H1 (cell line): Measurements from ENCODE around the gene SKIC8. TPM values are rescaled to one million over a fixed set of nuclear protein-coding genes. Genes with fewer than 3 reads are reported as not detected.

Experiments used
- CTCF ChIA-PET: fragments of 300-600 bp; sonication (Branson Sonifier 250); formaldehyde crosslinking; loops from one replicate; lab custom pipeline; 2021; ENCODE audit not compliant: partially characterized antibody; lab: Charles Lee
- POLR2A ChIA-PET: fragments of 300-600 bp; sonication (Branson Sonifier 250); formaldehyde crosslinking; loops from one replicate; lab custom pipeline; 2021; ENCODE audit warnings: inconsistent platforms; ENCODE audit not compliant: partially characterized antibody; lab: Charles Lee
- DNase-seq, 2 experiments: peaks; one replicate each; pipeline versions ENCODE4 v3.0.0 to v3.0.0-alpha.2; 2010 to 2022; ENCODE audit warnings: low spot score in 2 of 2, low read depth in 1 of 2, mixed read lengths in 1 of 2
- FAIRE-seq: peaks from 2 replicates; lab custom pipeline; 2011; peaks lifted over from hg19 to GRCh38; lab: Jason Lieb, UNC
- H2AFZ ChIP-seq: 2 replicates; pipeline ENCODE4 v1.8.1; 2012; ENCODE audit warnings: low read length, inconsistent platforms
- H2AK5ac ChIP-seq: 2 replicates; pipeline ENCODE4 v1.6.1; 2013; ENCODE audit warnings: low read depth, low read length
- H2BK120ac ChIP-seq: replicated peaks from 2 replicates; pipeline ENCODE3; 2013; ENCODE audit warnings: low read depth, low read length, inconsistent platforms
- H2BK12ac ChIP-seq: 2 replicates; pipeline ENCODE4 v1.6.1; 2013; ENCODE audit warnings: low read depth, low read length
- H2BK15ac ChIP-seq: 2 replicates; pipeline ENCODE4 v1.6.1; 2013; ENCODE audit warnings: low read length
- H2BK20ac ChIP-seq: 2 replicates; pipeline ENCODE4 v1.6.1; 2013; ENCODE audit warnings: low read length
- H2BK5ac ChIP-seq: 2 replicates; pipeline ENCODE4 v1.6.1; 2013; ENCODE audit warnings: low read depth, low read length
- H3K14ac ChIP-seq: 2 replicates; pipeline ENCODE4 v1.6.1; 2013; ENCODE audit warnings: inconsistent platforms; ENCODE audit not compliant: insufficient read length
- H3K18ac ChIP-seq: 2 replicates; pipeline ENCODE4 v1.6.1; 2013; ENCODE audit warnings: low read length; ENCODE audit errors: extremely low read depth
- H3K23ac ChIP-seq: 2 replicates; pipeline ENCODE4 v1.6.1; 2013; ENCODE audit warnings: inconsistent platforms; ENCODE audit not compliant: insufficient read length
- H3K23me2 ChIP-seq: 2 replicates; pipeline ENCODE4 v1.6.1; 2013; ENCODE audit warnings: low read depth, low read length
- H3K27ac ChIP-seq: 2 replicates; pipeline ENCODE4 v1.6.1; 2011; ENCODE audit warnings: low read depth, low read length, inconsistent platforms
- H3K27me3 ChIP-seq, 4 experiments: replicated peaks in 1 of 4; 1 replicate in 1 of 4; 2 replicates in 3 of 4; pipeline versions ENCODE4 v1.6.1 to v1.8.1; 2011 to 2013; ENCODE audit warnings: low read length in 3 of 4, mild to moderate bottlenecking in 3 of 4, inconsistent platforms in 2 of 4, mixed read lengths in 2 of 4, moderate library complexity in 1 of 4; ENCODE audit not compliant: control insufficient read depth in 3 of 4, insufficient read depth in 3 of 4; ENCODE audit errors: extremely low read depth in 1 of 4
- H3K36me3 ChIP-seq, 4 experiments: 2 replicates each; pipeline versions ENCODE4 v1.6.1 to v1.8.1; 2011 to 2013; ENCODE audit warnings: mild to moderate bottlenecking in 4 of 4, low read length in 3 of 4, moderate library complexity in 2 of 4, control low read depth in 1 of 4, inconsistent platforms in 1 of 4; ENCODE audit not compliant: insufficient read depth in 4 of 4, control insufficient read depth in 2 of 4
- H3K4ac ChIP-seq: replicated peaks from 2 replicates; pipeline ENCODE3; 2013; ENCODE audit warnings: low read length, low read depth, mixed read lengths, inconsistent platforms; ENCODE audit not compliant: insufficient read length
- H3K4me1 ChIP-seq, 4 experiments: replicated peaks in 1 of 4; 1 replicate in 1 of 4; 2 replicates in 3 of 4; pipeline versions ENCODE4 v1.6.1 to v1.8.1; 2011 to 2013; ENCODE audit warnings: low read length in 3 of 4, inconsistent platforms in 2 of 4, mixed read lengths in 1 of 4; ENCODE audit not compliant: insufficient read depth in 4 of 4, control insufficient read depth in 3 of 4
- H3K4me2 ChIP-seq, 2 experiments: 2 replicates each; pipeline versions ENCODE4 v1.6.1 to v1.8.1; 2011 to 2013; ENCODE audit warnings: low read depth in 2 of 2, low read length in 2 of 2, control low read depth in 1 of 2, inconsistent platforms in 1 of 2, mild to moderate bottlenecking in 1 of 2; ENCODE audit not compliant: insufficient read depth in 1 of 2
- H3K4me3 ChIP-seq, 4 experiments: fragments of 200-600, 300-600 bp in 1 of 4; sonication (generic), shearing (Covaris generic), sonication (Bioruptor Twin) in 1 of 4; 2 replicates each; pipeline versions ENCODE4 v1.5.1 to v1.8.1; 2011 to 2016; ENCODE audit warnings: low read length in 4 of 4, low read depth in 3 of 4, control low read depth in 2 of 4, inconsistent platforms in 2 of 4, mild to moderate bottlenecking in 2 of 4, mixed read lengths in 1 of 4, moderate library complexity in 1 of 4; ENCODE audit not compliant: insufficient read depth in 2 of 4; ENCODE audit errors: extremely low read depth in 1 of 4
- H3K56ac ChIP-seq: replicated peaks from 2 replicates; pipeline ENCODE3; 2013; ENCODE audit warnings: low read depth, mild to moderate bottlenecking, mixed read lengths, low read length, inconsistent platforms; ENCODE audit not compliant: insufficient read length
- H3K79me1 ChIP-seq: 2 replicates; pipeline ENCODE4 v1.6.1; 2013; ENCODE audit warnings: low read depth, low read length, control low read depth
- H3K79me2 ChIP-seq, 2 experiments: 2 replicates each; pipeline versions ENCODE4 v1.6.1 to v1.8.1; 2012 to 2013; ENCODE audit warnings: low read length in 2 of 2, mild to moderate bottlenecking in 2 of 2, inconsistent platforms in 1 of 2; ENCODE audit not compliant: insufficient read depth in 2 of 2, control insufficient read depth in 1 of 2
- H3K9ac ChIP-seq, 4 experiments: replicated peaks in 1 of 4; 1 replicate in 1 of 4; 2 replicates in 3 of 4; pipeline versions ENCODE4 v1.6.1 to v1.8.1; 2011 to 2013; ENCODE audit warnings: low read depth in 3 of 4, low read length in 3 of 4, control low read depth in 2 of 4, mild to moderate bottlenecking in 2 of 4, moderate library complexity in 2 of 4, inconsistent platforms in 1 of 4; ENCODE audit errors: extremely low read depth in 1 of 4
- H3K9me3 ChIP-seq, 2 experiments: 2 replicates each; pipeline versions ENCODE4 v1.6.1 to v1.8.1; 2012 to 2013; ENCODE audit warnings: mild to moderate bottlenecking in 2 of 2, moderate library complexity in 2 of 2, control low read depth in 1 of 2, inconsistent platforms in 1 of 2, low read depth in 1 of 2, low read length in 1 of 2, mixed read lengths in 1 of 2; ENCODE audit not compliant: insufficient read depth in 2 of 2
- H4K20me1 ChIP-seq, 2 experiments: replicated peaks in 1 of 2; 2 replicates each; pipeline versions ENCODE3 to v1.8.1; 2011 to 2013; ENCODE audit warnings: inconsistent platforms in 2 of 2, low read length in 2 of 2, mild to moderate bottlenecking in 1 of 2; ENCODE audit not compliant: insufficient read depth in 2 of 2, control insufficient read depth in 1 of 2
- H4K5ac ChIP-seq: 2 replicates; pipeline ENCODE4 v1.6.1; 2013; ENCODE audit warnings: low read length, low read depth, mixed read lengths, inconsistent platforms; ENCODE audit not compliant: insufficient read length
- H4K8ac ChIP-seq: 2 replicates; pipeline ENCODE4 v1.8.0; 2013; ENCODE audit warnings: mild to moderate bottlenecking, moderate library complexity, low read length, inconsistent platforms; ENCODE audit not compliant: insufficient read depth; ENCODE audit errors: extremely low read depth
- H4K91ac ChIP-seq: replicated peaks from 2 replicates; pipeline ENCODE3; 2013; ENCODE audit warnings: low read length, mixed read lengths, inconsistent platforms; ENCODE audit not compliant: insufficient read length
- CHD2 ChIP-seq: IDR thresholded peaks from 2 replicates; pipeline ENCODE4 v1.6.1; 2012; ENCODE audit warnings: low read length, improper control_type of control experiment
- CTBP2 ChIP-seq: IDR thresholded peaks from 2 replicates; pipeline ENCODE4 v1.7.0; 2011; ENCODE audit warnings: borderline replicate concordance, mild to moderate bottlenecking, moderate library complexity, mixed read lengths, low read length; ENCODE audit not compliant: insufficient read depth, insufficient read length
- EP300 ChIP-seq, 2 experiments: IDR thresholded peaks; 1 replicate in 1 of 2; 2 replicates in 1 of 2; pipeline ENCODE4 v1.6.1; 2011 to 2012; ENCODE audit warnings: low read depth in 2 of 2, low read length in 2 of 2, mild to moderate bottlenecking in 2 of 2, borderline replicate concordance in 1 of 2, inconsistent platforms in 1 of 2, moderate library complexity in 1 of 2
- KDM1A ChIP-seq: fragments of 200-600, 300-600 bp; sonication (generic); IDR thresholded peaks from 2 replicates; pipeline ENCODE4 v1.7.1; 2016; ENCODE audit warnings: mild to moderate bottlenecking, low read length, borderline replicate concordance
- KDM5A ChIP-seq: fragments of 200-600 bp; IDR thresholded peaks from 2 replicates; pipeline ENCODE4 v1.7.1; 2012; ENCODE audit warnings: mild to moderate bottlenecking, low read length, inconsistent platforms, mixed read lengths
- POU5F1 ChIP-seq: IDR thresholded peaks from 2 replicates; pipeline ENCODE4 v1.6.1; 2011; ENCODE audit warnings: low read depth, mild to moderate bottlenecking, low read length, moderate library complexity
- SRF ChIP-seq: IDR thresholded peaks from 2 replicates; pipeline ENCODE4 v1.6.1; 2011; ENCODE audit warnings: mild to moderate bottlenecking, low read depth, low read length, moderate library complexity
- SUZ12 ChIP-seq: fragments of 200-600 bp; sonication (generic); IDR thresholded peaks from 2 replicates; pipeline ENCODE4 v1.6.1; 2012; ENCODE audit warnings: mild to moderate bottlenecking, inconsistent platforms, low read length, moderate library complexity, mixed read lengths
- WGBS, 2 experiments: shearing (Covaris generic) in 1 of 2; methylation state at CpG; one replicate each; pipeline versions ENCODE4 v1.1.6 to v1.1.7; 2013 to 2015; ENCODE audit warnings: low lambda C conversion rate in 2 of 2, mixed read lengths in 2 of 2, inconsistent platforms in 1 of 2, low coverage in 1 of 2, missing lambda C conversion rate in 1 of 2; ENCODE audit not compliant: insufficient replicate concordance in 2 of 2, insufficient coverage in 1 of 2, insufficient read length in 1 of 2; ENCODE audit errors: extremely low coverage in 1 of 2, missing lambda C conversion rate in 1 of 2; 5-methylcytosine and 5-hydroxymethylcytosine counted together
- polyA plus RNA-seq, 7 experiments: library from polyadenylated mRNA; depleted of rRNA in 3 of 7; stranded (reverse) in 5 of 7; unstranded in 2 of 7; fragments of >200 nt in 5 of 7; fragments of 200-250 nt in 2 of 7; gene quantifications; 1 replicate in 5 of 7; 2 replicates in 1 of 7; 4 replicates in 1 of 7; pipeline versions ENCODE4 v1.2.1 to v1.2.3, GENCODE V29; 2011 to 2013; ENCODE audit warnings: missing spikeins in 2 of 7, mixed read lengths in 2 of 7
- total RNA-seq: library from RNA; stranded (reverse); fragmentation: NEBNext Ultra II Directional; extraction: Animal tissue kit (Norgen Biotek cat#: 25700); gene quantifications from 2 replicates; pipeline ENCODE4 v1.2.1, GENCODE V29; 2021
- TF ChIP-seq, protein P1 (sequence below): IDR thresholded peaks from 2 replicates; pipeline ENCODE4 v1.6.1; 2011; ENCODE audit warnings: low read depth, mild to moderate bottlenecking, low read length; ENCODE audit not compliant: insufficient read depth
- TF ChIP-seq, protein P2 (sequence below): IDR thresholded peaks from 2 replicates; pipeline ENCODE4 v1.6.1; 2012; ENCODE audit warnings: inconsistent platforms

The SKIC8 gene
- total and polyA plus RNA-seq, 2 of the 8 experiments (the other 6 are each of a cell fraction or from before 2014, with no cell fraction given): 44.2 to 77.7 TPM

DNA sequence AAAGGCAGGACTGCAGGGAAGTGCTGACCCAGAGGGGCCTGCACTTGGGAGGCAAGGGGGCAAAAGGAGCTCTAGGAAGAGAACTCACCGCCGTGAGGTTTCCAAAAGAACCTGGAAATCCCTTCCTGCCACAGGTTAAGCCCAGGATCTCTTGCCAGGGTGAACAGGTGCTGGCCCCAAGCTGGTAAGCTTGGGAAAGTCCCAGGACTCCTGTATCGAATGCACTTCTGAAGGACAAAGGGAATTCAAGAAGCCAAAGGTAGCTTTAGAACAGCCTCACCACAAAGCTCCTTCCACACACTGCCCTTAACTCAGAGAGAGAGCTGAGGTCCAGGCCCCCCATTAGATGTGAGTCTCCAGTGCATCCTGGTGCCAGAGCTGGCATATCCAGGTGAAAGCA, 11.9 kb upstream of the SKIC8 start:
- ChIA-PET POLR2A (interaction anchor here (1.2 to 1.7 kb wide), 4 partner anchors 28 to 128 kb away, joined by 3 to 11 read pairs (median 4); partner anchors contain the start of gene CRABP1), CTCF (interaction anchor here (0.7 to 13.0 kb wide), 15 partner anchors 11 to 440 kb away, joined by 3 to 173 read pairs (median 4); partner anchors contain the start of gene CRABP1)
- no peak overlapping the region for H3K27ac ChIP-seq
- H3K79me1 ChIP-seq: no peaks in the 10 kb centered on the region
- no peak overlapping the region for H3K9ac ChIP-seq
- no peak overlapping the region for H3K18ac ChIP-seq
- H2BK15ac ChIP-seq: no peak overlapping the region
- H4K5ac ChIP-seq: no peak overlapping the region
- H2BK5ac ChIP-seq: no peak overlapping the region
- no peak overlapping the region for H4K91ac ChIP-seq
- H2AFZ ChIP-seq: 0 out of 2 replicates have a peak overlapping the region, but pooled peaks have one; percentile 47
- no peak overlapping the region for H2AK5ac ChIP-seq
- H3K36me3 ChIP-seq: no peaks in the 10 kb centered on the region
- no peak overlapping the region for H3K14ac ChIP-seq
- no peak overlapping the region for H4K8ac ChIP-seq
- H3K23ac ChIP-seq: no peak overlapping the region
- WGBS, 2 experiments: 65% methylated on average over 3 of the region's 3 CpGs; no CpG with 5 or more reads in 1 of the 2 experiments
- H4K20me1 ChIP-seq: no peaks in the 10 kb centered on the region
- TF ChIP-seq POU5F1 (no peak), SUZ12 (no peak), KDM5A (no peak), KDM1A (no peak), SRF (no peak), CTBP2 (no peak), EP300 (IDR thresholded peaks at IDR 0.05; ENCODE audit: borderline replicate concordance in 1 of 2, low read depth in 2 of 2, low read length in 2 of 2) (no peak), CHD2 (no peak)
- TF ChIP-seq, protein P1, sequence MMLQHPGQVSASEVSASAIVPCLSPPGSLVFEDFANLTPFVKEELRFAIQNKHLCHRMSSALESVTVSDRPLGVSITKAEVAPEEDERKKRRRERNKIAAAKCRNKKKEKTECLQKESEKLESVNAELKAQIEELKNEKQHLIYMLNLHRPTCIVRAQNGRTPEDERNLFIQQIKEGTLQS: no peak
- TF ChIP-seq, protein P2, sequence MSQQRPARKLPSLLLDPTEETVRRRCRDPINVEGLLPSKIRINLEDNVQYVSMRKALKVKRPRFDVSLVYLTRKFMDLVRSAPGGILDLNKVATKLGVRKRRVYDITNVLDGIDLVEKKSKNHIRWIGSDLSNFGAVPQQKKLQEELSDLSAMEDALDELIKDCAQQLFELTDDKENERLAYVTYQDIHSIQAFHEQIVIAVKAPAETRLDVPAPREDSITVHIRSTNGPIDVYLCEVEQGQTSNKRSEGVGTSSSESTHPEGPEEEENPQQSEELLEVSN: no peak
- no peak overlapping the region for H2BK20ac ChIP-seq
- H3K27me3 ChIP-seq: no peaks in the 10 kb centered on the region
- H3K4me3 ChIP-seq: no peak overlapping the region
- no peak overlapping the region for H3K4ac ChIP-seq
- no peak overlapping the region for H2BK12ac ChIP-seq
- no peaks in the 10 kb centered on the region for H3K79me2 ChIP-seq
- peaks cover 0 to 15% (median 5%) of the 10 kb centered on the region in 4 experiments; a peak in 6 of 7 replicates for H3K4me1 ChIP-seq
- no peak overlapping the region for H3K56ac ChIP-seq
- H3K9me3 ChIP-seq: no peaks in the 10 kb centered on the region
- no peak overlapping the region for H2BK120ac ChIP-seq
- FAIRE-seq (no peak), DNase-seq (no peak)
- no peaks in the 10 kb centered on the region for H3K23me2 ChIP-seq
- no peak overlapping the region for H3K4me2 ChIP-seq
